ENCODE measurements around the gene CDK1.

The CDK1 gene

DNA sequence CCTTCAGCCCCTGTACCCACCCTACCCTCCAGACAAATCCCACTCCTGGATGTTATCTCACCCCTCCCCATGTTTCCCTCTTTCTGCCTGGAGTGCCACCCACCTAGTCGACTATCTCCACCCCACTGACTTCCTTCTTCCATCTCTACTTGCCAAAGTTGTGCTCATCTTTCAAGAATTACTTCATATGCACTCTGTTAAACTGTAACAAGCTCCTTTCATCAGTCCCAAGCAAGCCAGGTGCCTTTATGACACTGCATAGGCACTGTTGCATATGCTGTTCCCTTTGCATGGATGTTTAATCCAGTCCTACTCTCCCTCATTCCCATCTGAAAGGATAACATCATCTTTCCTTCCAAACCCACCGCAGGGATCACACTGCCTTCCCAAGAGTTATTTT, 8.9 kb upstream of the CDK1 start:
- Histone ChIP-seq H3K27me3 (ENCODE audit: low read depth, low read length) (no peaks in the 10 kb centered on the region), H3K4me1 (ENCODE audit: low read length) (no peaks in the 10 kb centered on the region), H3K79me2 (ENCODE audit: low read length) (no peaks in the 10 kb centered on the region), H2AFZ (ENCODE audit: low read depth, low read length) (no peak overlapping the region), H3K9me3 (ENCODE audit: insufficient read depth, low read length) (no peaks in the 10 kb centered on the region), H3K27ac (ENCODE audit: low read length) (no peak overlapping the region), H3K36me3 (replicated peaks; ENCODE audit: low read depth, low read length) (no peaks in the 10 kb centered on the region), H3K4me2 (ENCODE audit: low read length) (no peak overlapping the region), H4K20me1 (ENCODE audit: insufficient read depth, low read length) (no peaks in the 10 kb centered on the region), H3K4me3 (ENCODE audit: low read length) (no peak overlapping the region), H3K9ac (ENCODE audit: low read length) (no peak overlapping the region)
- TF ChIP-seq, protein P1, sequence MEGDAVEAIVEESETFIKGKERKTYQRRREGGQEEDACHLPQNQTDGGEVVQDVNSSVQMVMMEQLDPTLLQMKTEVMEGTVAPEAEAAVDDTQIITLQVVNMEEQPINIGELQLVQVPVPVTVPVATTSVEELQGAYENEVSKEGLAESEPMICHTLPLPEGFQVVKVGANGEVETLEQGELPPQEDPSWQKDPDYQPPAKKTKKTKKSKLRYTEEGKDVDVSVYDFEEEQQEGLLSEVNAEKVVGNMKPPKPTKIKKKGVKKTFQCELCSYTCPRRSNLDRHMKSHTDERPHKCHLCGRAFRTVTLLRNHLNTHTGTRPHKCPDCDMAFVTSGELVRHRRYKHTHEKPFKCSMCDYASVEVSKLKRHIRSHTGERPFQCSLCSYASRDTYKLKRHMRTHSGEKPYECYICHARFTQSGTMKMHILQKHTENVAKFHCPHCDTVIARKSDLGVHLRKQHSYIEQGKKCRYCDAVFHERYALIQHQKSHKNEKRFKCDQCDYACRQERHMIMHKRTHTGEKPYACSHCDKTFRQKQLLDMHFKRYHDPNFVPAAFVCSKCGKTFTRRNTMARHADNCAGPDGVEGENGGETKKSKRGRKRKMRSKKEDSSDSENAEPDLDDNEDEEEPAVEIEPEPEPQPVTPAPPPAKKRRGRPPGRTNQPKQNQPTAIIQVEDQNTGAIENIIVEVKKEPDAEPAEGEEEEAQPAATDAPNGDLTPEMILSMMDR (IDR thresholded peaks at IDR 0.05; ENCODE audit: low read depth, low read length): no peak

DNA sequence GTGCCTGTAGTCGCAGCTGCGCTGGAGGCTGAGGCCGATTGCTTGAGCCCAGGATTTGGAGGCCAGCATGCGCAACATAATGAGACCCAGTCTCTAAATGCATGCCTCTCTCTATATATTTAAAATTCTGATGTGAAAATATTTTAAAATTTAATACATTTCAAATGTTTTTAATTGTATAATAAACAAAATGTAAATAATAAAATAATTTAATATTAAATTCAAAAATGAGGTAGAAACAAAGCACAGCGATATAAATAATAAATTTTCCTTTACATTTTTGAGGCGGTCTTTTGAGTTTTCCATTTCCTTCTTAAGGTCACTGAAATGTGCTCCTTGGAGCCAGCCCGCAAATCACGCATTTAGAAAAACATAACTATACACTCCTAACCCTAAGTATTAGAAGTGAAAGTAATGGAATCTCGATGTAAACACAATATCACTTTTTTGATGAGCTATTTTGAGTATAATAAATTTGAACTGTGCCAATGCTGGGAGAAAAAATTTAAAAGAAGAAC, 523 bp upstream of the CDK1 start:
- Histone ChIP-seq H3K79me2 (ENCODE audit: low read length) (peaks cover 45% of the 10 kb centered on the region), H3K4me1 (ENCODE audit: low read length) (peaks cover 17% of the 10 kb centered on the region; the same call in 1 of the 2 replicates), H3K27me3 (ENCODE audit: low read depth, low read length) (no peaks in the 10 kb centered on the region), H4K20me1 (ENCODE audit: insufficient read depth, low read length) (peaks cover 36% of the 10 kb centered on the region), H3K27ac (ENCODE audit: low read length) (no peak overlapping the region; the same call in 1 of the 2 replicates), H2AFZ (ENCODE audit: low read depth, low read length) (peak overlapping the region; percentile 96), H3K36me3 (replicated peaks; ENCODE audit: low read depth, low read length) (peaks cover 24% of the 10 kb centered on the region), H3K4me2 (ENCODE audit: low read length) (peak overlapping the region; percentile 70), H3K4me3 (ENCODE audit: low read length) (peak overlapping the region; percentile 99), H3K9me3 (ENCODE audit: insufficient read depth, low read length) (no peaks in the 10 kb centered on the region), H3K9ac (ENCODE audit: low read length) (peak overlapping the region; percentile 75)
- TF ChIP-seq, protein P1 (IDR thresholded peaks at IDR 0.05; ENCODE audit: low read depth, low read length): no peak
- TF ChIP-seq EZH2phosphoT487 (IDR thresholded peaks at IDR 0.05; ENCODE audit: low read depth): no peak

DNA sequence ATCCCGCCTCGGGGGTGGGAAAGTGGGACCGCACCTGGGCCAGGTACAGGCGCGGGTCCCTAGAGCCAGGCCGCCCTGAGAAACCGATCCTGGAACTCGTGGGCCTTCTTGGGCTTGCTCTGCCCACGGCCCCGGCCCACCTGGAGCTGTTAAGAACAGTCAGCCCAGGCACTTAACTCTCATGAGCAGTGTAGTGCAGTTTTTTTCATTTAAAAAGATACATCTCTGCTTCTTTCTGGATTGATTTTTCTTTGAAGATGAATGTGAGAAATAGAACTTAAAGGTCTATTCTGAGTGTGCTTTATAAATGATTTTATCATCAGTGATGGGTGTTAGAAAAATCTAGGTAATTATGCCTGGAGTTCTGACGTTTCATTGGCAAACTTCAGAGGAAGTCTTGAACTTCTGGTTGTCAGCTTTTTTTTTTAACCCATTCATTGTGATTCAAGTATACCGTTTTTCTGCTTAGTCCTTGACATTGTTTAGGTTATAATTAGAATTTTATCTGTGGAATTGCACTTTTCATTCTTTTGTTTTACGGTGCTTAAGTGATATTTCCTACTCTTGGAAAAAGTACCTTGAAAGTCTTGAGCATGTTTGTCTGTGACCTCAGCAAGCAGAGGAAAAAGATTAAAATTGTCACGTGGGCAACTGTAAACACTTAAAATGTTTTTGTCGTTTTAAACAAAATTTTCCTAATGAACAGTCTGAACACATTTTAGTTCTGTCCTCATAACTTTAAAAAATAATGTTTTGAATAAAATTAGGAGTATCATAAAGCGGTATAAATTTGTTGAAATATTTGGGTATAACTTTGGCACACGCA, 906 bp downstream of the CDK1 start:
- Histone ChIP-seq H4K20me1 (ENCODE audit: insufficient read depth, low read length) (peaks cover 50% of the 10 kb centered on the region), H2AFZ (ENCODE audit: low read depth, low read length) (no peak overlapping the region), H3K4me3 (ENCODE audit: low read length) (peak overlapping the region; percentile 99), H3K36me3 (replicated peaks; ENCODE audit: low read depth, low read length) (peaks cover 36% of the 10 kb centered on the region), H3K4me2 (ENCODE audit: low read length) (peak overlapping the region; percentile 92), H3K27ac (ENCODE audit: low read length) (peak overlapping the region; percentile 83), H3K27me3 (ENCODE audit: low read depth, low read length) (no peaks in the 10 kb centered on the region), H3K9ac (ENCODE audit: low read length) (peak overlapping the region; percentile 98), H3K79me2 (ENCODE audit: low read length) (peaks cover 60% of the 10 kb centered on the region), H3K4me1 (ENCODE audit: low read length) (peaks cover 17% of the 10 kb centered on the region; the same call in 1 of the 2 replicates), H3K9me3 (ENCODE audit: insufficient read depth, low read length) (no peaks in the 10 kb centered on the region)
- TF ChIP-seq EZH2phosphoT487 (IDR thresholded peaks at IDR 0.05; ENCODE audit: low read depth): no peak
- TF ChIP-seq, protein P1 (IDR thresholded peaks at IDR 0.05; ENCODE audit: low read depth, low read length): no peak

DNA sequence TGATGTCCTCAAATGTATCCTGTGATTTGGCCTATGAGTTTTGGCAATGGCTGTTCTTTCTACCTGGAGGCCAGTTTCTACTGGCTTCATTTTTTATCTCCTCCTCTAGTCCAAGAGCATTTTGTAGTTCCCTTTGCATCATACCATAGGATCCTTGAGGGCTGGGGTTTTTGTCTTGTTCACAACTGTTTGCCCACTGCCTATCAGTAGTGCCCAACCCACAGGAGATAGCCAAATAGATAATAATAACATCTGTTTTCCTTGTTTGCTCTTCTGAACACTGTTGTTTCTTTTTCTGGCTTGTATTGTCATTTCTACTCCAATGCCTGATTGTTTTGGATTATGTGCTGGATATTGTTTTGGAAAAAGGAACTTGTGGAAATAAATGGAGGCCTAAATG, 3.4 kb downstream of the CDK1 start:
- Histone ChIP-seq H3K27ac (ENCODE audit: low read length) (no peak overlapping the region), H4K20me1 (ENCODE audit: insufficient read depth, low read length) (peaks cover 69% of the 10 kb centered on the region), H3K79me2 (ENCODE audit: low read length) (peaks cover 84% of the 10 kb centered on the region), H3K27me3 (ENCODE audit: low read depth, low read length) (no peaks in the 10 kb centered on the region), H3K9ac (ENCODE audit: low read length) (no peak overlapping the region), H3K4me1 (ENCODE audit: low read length) (peaks cover 17% of the 10 kb centered on the region; the same call in 1 of the 2 replicates), H3K4me2 (ENCODE audit: low read length) (peak overlapping the region; percentile 3; the same call in 1 of the 2 replicates), H2AFZ (ENCODE audit: low read depth, low read length) (no peak overlapping the region), H3K4me3 (ENCODE audit: low read length) (no peak overlapping the region), H3K36me3 (replicated peaks; ENCODE audit: low read depth, low read length) (peaks cover 56% of the 10 kb centered on the region), H3K9me3 (ENCODE audit: insufficient read depth, low read length) (no peaks in the 10 kb centered on the region)
- TF ChIP-seq EZH2phosphoT487 (IDR thresholded peaks at IDR 0.05; ENCODE audit: low read depth): no peak
- TF ChIP-seq, protein P1 (IDR thresholded peaks at IDR 0.05; ENCODE audit: low read depth, low read length): no peak
